ENCODE data around the gene PRC1. TPM values are rescaled to one million over a fixed set of nuclear protein-coding genes. Genes with fewer than 3 reads are reported as not detected.

The PRC1 gene, protein sequence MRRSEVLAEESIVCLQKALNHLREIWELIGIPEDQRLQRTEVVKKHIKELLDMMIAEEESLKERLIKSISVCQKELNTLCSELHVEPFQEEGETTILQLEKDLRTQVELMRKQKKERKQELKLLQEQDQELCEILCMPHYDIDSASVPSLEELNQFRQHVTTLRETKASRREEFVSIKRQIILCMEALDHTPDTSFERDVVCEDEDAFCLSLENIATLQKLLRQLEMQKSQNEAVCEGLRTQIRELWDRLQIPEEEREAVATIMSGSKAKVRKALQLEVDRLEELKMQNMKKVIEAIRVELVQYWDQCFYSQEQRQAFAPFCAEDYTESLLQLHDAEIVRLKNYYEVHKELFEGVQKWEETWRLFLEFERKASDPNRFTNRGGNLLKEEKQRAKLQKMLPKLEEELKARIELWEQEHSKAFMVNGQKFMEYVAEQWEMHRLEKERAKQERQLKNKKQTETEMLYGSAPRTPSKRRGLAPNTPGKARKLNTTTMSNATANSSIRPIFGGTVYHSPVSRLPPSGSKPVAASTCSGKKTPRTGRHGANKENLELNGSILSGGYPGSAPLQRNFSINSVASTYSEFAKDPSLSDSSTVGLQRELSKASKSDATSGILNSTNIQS
- 75.8 TPM for total RNA-seq
- polyA plus RNA-seq = 8.3 TPM

DNA sequence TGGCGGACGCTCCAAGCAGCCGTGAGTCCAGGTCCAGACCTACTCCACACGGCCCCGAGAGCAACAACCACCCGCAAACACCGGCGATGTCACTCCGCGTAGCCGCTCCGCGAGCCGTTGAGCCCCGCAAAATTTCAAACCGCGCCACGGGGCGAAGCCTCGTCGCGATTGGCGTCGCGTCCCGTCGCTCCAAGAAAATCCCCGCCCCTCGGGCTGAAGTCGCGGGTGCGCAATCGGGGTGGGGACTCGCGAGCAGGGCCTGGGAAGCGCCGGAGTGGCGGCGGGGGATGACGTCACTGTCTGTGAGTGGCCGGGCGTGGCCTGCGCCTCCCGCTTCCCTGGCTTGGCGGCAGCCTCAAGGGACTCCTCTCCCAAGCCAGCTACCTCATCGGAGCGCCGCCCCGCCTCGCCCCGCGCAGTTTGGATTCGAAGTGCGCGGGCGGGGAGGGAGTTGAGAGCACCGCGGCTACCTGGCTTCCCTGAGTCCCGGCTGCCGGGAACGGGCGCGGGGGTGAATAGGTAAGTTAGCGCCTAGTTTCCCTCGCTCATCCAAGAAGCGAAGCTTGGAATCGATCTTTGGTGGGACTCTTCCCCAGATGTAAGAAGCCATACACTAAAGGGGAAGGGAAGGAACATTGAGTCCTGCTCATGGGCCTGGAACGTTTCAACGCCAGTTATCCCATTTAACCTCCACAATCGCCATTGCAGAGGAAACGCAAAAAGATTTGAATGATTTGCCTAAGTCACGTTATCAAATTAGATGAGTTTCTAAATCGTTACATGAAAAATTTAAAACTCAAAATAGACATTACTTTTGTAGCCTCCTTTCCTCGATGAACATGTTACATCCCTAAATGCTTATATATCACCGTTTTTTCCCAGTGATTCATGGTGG is at the start of gene PRC1:
Gene PRC1 (minus strand): TSS at position 119 of the 895 bp plus-strand sequence. CDS start 118 bp downstream, at position 1.
- WGBS = under 1% methylated on average over 75 of the region's 75 CpGs
- H3K4me1 ChIP-seq (ENCODE audit: insufficient read depth) = no peaks in the 10 kb centered on the region
- DNase-seq (ENCODE audit: extremely low spot score) = peak; percentile 92

DNA sequence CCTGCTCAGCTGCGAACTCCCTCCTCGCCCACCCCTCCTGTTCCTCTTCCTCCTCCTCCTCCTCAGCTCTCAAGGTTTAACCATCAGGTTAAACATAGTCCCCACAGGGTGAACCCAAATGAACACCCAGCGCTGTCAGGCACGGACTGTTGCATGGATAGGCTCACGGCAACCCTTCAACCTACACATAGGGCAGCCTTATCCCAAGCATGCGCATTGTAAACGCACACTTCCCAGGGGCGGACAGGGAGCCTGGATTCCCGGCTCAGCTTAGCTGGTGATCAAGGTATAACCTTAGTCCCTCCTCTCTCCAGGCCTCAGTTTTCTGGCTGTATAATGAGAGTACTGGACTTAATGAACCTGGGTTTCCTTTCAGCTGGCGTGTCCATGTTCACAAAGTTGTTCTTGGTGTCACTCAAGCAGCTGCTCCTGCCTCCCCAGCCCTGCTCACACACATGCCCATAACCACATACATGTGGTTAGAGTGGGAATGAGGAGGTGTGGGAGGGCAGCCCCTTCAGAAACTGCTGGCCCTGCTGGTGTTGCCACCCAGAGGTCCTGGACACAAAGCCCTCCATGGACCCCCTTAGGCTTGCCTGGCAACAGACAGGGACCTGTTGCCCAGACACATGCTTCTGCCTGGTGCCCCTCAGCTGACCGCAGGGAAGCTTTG is 49.0 kb upstream of the PRC1 start:
- Histone ChIP-seq H3K27ac (ENCODE audit: low read depth) (no peak overlapping the region), H3K4me1 (ENCODE audit: insufficient read depth) (no peaks in the 10 kb centered on the region), H3K4me3 (ENCODE audit: low read depth, low read length) (no peak overlapping the region), H3K36me3 (ENCODE audit: insufficient read depth) (no peaks in the 10 kb centered on the region)
- DNase-seq (ENCODE audit: extremely low spot score) = no peak
- WGBS = 83% methylated on average over 11 of the region's 11 CpGs

More for the DNA sequence above, at the start of gene PRC1:
- H3K27ac ChIP-seq (ENCODE audit: low read depth) = peak within 1 kb of the TSS; percentile 91
- H3K36me3 ChIP-seq (ENCODE audit: insufficient read depth) = no peaks in the 10 kb centered on the region
- H3K4me3 ChIP-seq (ENCODE audit: low read depth, low read length) = peak within 1 kb of the TSS; percentile 83

DNA sequence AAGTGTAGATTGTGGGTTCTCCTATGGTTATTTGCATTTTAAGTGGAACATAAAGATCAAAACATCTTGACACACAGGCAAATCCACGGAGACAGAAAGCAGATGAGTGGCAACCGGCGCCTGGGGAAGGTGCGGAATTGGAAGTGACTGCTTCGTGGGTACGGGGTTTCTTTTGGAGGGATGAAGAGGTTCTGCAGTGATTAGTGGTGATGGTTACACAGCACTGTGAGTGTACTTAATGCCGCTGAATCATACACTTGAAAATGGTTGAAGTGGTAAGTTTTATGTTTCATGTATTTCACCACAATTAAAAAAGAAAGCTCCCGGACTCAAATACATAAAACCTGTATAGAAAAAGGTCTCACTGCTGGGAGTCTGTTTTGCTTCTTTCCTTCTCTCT is 46.5 kb upstream of the PRC1 start:
- Histone ChIP-seq H3K27ac (ENCODE audit: low read depth) (no peak overlapping the region), H3K4me3 (ENCODE audit: low read depth, low read length) (no peak overlapping the region), H3K4me1 (ENCODE audit: insufficient read depth) (no peaks in the 10 kb centered on the region), H3K36me3 (ENCODE audit: insufficient read depth) (no peaks in the 10 kb centered on the region)
- WGBS = 75% methylated on average over 8 of the region's 8 CpGs
- no peak for DNase-seq (ENCODE audit: extremely low spot score)

DNA sequence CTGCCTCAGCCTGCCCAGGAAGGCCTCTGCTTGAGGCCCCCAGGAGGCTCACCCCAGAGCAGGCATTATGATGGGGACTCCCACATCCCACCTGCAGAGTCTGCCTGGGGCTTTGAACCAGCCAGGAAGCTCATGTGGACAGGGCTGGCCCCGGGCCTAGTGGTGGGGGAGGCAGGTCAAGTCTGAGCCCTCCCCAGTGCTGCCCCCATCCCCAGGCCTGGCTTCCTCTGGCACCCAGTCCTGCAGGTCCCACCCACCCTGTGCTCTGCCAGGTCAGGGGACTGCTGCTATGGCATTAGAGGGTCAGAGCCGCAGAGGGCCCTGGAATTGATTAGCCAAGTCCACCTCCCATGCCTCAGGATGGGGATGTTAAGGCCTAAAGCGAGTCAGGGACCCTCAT is 45.7 kb upstream of the PRC1 start:
- no peaks in the 10 kb centered on the region for H3K36me3 ChIP-seq (ENCODE audit: insufficient read depth)
- no peaks in the 10 kb centered on the region for H3K4me1 ChIP-seq (ENCODE audit: insufficient read depth)
- WGBS = 76% methylated on average over 3 of the region's 3 CpGs
- H3K27ac ChIP-seq (ENCODE audit: low read depth) = no peak overlapping the region
- H3K4me3 ChIP-seq (ENCODE audit: low read depth, low read length) = no peak overlapping the region
- no peak for DNase-seq (ENCODE audit: extremely low spot score)

DNA sequence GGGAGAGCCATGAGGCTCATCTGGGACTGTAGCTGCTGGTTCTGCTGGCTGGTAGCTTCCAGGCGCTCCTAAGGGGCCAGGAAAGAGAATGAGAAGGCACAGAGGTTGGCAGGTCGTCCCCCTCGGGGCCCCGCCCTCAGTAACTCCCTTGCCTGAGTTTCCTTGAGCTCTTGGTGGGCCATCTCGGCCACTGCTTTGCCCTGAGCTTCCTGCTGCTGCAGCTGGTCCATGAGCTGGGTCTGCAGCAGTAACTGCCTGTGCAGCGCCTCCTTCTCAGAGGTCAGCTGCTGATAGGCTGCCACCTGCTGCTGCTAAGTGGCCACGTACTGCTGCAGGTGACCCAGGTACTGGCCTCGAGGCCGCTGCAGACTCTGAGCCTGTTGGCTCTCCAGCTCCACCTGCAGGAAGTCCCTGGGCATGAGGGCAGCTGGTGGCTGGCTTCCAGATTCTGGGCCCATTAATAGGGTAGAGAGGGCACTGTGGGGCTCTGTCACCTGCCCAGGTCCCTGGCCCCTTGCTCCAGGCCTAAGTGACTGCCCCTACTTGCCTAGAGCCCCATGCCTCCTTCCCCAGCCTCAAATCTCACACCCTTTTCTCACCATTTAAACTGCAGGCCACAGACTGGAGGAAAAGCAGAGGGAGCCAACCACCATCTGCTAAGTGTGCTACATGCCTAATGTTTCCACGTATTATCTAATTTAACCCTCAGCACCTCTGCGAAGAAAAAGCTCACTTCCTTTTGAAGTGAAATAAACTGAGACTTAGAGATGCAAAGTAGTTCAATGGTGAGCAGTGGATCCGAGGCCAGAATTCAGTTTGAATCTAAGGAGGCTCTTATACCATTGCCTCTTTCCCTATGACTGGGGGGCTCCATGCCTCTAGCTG is 38.8 kb upstream of the PRC1 start:
- no peak overlapping the region for H3K4me3 ChIP-seq (ENCODE audit: low read depth, low read length)
- H3K27ac ChIP-seq (ENCODE audit: low read depth) = no peak overlapping the region
- H3K4me1 ChIP-seq (ENCODE audit: insufficient read depth) = no peaks in the 10 kb centered on the region
- H3K36me3 ChIP-seq (ENCODE audit: insufficient read depth) = no peaks in the 10 kb centered on the region
- 38% methylated on average over 12 of the region's 12 CpGs for WGBS
- DNase-seq (ENCODE audit: extremely low spot score) = no peak

DNA sequence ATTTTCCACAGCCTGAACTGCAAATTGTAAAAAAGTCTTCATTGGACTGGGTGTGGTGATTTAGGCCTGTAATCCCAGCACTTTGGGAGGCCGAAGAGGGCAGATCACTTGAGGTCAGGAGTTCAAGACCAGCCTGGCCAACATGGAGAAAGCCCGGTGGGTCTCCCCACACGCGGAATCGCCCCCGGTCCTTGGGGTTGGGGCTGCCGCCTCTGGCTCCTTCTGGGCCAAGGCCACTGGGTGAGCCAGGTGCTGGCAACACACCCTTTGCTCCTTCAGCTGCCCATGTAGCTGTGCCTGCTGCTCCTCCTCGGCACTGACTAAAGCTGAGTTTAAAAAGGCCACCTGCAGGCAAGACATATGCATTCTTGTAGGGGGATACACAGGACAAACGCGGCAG is 37.5 kb upstream of the PRC1 start:
- Histone ChIP-seq H3K36me3 (ENCODE audit: insufficient read depth) (no peaks in the 10 kb centered on the region), H3K4me1 (ENCODE audit: insufficient read depth) (no peaks in the 10 kb centered on the region), H3K27ac (ENCODE audit: low read depth) (no peak overlapping the region), H3K4me3 (ENCODE audit: low read depth, low read length) (no peak overlapping the region)
- no peak for DNase-seq (ENCODE audit: extremely low spot score)
- 74% methylated on average over 10 of the region's 10 CpGs for WGBS

DNA sequence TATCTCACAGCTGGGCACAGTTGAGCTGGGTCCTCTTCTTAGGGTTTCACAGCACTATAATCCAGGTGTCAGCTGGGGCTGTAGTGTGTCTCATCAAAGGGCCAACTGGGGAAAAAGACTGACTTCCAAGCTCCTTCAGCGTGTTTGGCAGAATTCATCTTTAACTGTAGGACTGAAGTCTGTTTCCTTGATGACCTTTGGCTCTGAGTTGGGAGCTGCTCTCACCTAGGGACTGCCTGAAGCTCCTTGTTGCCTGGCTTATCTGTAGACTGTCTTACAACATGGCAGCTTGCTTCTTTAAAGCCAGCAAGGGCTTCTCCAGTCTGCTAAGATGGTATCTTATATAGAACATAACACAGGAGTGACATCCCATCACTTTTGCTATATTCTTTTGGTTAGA is 33.3 kb upstream of the PRC1 start:
- Histone ChIP-seq H3K4me1 (ENCODE audit: insufficient read depth) (no peaks in the 10 kb centered on the region), H3K36me3 (ENCODE audit: insufficient read depth) (no peaks in the 10 kb centered on the region), H3K4me3 (ENCODE audit: low read depth, low read length) (no peak overlapping the region), H3K27ac (ENCODE audit: low read depth) (no peak overlapping the region)
- no peak for DNase-seq (ENCODE audit: extremely low spot score)
- WGBS = 65% methylated on average over 1 of the region's 1 CpG

DNA sequence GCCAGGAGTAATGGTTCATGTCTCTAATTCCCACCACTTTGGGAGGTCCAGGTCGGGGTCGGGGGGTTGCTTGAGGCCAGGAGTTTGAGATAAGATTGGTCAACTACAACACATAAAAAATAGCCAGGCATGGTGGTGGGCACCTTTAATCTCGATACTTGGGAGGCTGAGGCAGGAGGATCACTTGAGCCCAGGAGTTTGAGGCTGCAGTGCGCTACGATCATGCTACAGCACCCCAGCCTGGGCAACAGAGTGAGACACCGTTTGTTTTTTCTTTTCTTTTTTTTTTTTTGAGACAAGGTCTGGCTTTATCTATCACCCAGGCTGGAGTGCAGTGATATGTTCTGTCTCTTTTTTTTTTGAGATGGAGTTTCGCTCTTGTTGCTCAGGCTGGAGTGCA is 29.4 kb upstream of the PRC1 start:
- no peaks in the 10 kb centered on the region for H3K36me3 ChIP-seq (ENCODE audit: insufficient read depth)
- no peak for DNase-seq (ENCODE audit: extremely low spot score)
- H3K4me3 ChIP-seq (ENCODE audit: low read depth, low read length) = no peak overlapping the region
- no peak overlapping the region for H3K27ac ChIP-seq (ENCODE audit: low read depth)
- no peaks in the 10 kb centered on the region for H3K4me1 ChIP-seq (ENCODE audit: insufficient read depth)
- 88% methylated on average over 7 of the region's 7 CpGs for WGBS

DNA sequence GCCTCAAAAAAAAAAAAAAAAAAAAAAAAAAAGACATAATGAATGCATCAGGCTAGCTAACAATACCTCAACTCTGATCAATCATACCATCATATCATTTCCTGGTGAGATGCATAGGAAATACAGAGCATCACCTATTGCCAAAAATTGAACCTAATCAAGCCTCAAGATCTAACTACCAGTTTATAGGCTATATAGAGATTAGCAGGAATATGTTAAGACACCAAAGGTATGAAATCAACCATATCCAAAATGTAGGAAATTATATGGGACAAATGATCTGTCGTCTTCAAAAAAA is 28.4 kb upstream of the PRC1 start:
- Histone ChIP-seq H3K4me1 (ENCODE audit: insufficient read depth) (no peaks in the 10 kb centered on the region), H3K27ac (ENCODE audit: low read depth) (peak overlapping the region; percentile 59), H3K4me3 (ENCODE audit: low read depth, low read length) (peak overlapping the region; percentile 89), H3K36me3 (ENCODE audit: insufficient read depth) (no peaks in the 10 kb centered on the region)
- 28% methylated on average over 1 of the region's 1 CpG for WGBS
- DNase-seq (ENCODE audit: extremely low spot score) = no peak

DNA sequence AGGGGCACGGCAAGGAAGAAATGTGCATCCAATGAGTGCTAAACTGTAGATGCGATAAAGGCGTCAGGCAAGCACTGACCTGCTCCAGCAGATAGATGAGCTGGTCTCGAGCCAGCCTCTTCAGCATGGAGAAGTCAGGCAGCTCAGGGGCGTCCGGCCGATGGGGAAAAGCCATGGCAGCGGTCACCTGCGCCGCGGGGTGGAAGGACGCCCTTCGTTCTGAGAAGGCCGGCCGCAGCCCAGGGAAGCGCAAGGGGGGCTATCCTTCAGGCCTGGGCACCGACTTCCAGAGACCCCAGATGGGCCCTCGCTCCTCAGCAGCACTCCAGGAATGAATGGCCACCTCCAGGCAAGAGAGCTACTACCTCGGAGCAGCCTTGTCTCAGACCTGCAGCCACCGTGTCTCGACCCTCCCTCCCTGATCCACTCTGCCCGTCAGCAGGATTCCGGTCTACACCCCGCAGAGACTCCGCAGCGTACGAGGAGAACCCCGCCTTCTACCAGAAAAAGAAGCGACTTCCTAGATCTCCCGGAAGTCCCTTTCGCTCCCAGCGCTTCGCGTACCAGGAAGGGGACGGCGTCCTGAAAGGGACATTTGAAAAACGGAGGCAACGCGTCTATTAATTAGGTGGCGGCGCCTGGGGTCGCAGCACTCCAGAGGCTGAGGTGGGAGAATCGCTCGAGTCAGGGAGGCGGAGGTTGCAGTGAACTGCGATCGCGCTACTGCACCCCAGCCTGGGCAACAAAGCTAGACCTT is 27.9 kb upstream of the PRC1 start, which contains the start of gene VPS33B:
Gene VPS33B (minus strand): TSS at position 520 of the 757 bp plus-strand sequence. CDS start 345 bp downstream, at position 175.
- peak within 1 kb of the TSS; percentile 59 for H3K27ac ChIP-seq (ENCODE audit: low read depth)
- H3K36me3 ChIP-seq (ENCODE audit: insufficient read depth) = no peaks in the 10 kb centered on the region
- under 1% methylated on average over 48 of the region's 48 CpGs for WGBS
- DNase-seq (ENCODE audit: extremely low spot score) = peak; percentile 82
- no peaks in the 10 kb centered on the region for H3K4me1 ChIP-seq (ENCODE audit: insufficient read depth)
- peak within 1 kb of the TSS; percentile 89 for H3K4me3 ChIP-seq (ENCODE audit: low read depth, low read length)

DNA sequence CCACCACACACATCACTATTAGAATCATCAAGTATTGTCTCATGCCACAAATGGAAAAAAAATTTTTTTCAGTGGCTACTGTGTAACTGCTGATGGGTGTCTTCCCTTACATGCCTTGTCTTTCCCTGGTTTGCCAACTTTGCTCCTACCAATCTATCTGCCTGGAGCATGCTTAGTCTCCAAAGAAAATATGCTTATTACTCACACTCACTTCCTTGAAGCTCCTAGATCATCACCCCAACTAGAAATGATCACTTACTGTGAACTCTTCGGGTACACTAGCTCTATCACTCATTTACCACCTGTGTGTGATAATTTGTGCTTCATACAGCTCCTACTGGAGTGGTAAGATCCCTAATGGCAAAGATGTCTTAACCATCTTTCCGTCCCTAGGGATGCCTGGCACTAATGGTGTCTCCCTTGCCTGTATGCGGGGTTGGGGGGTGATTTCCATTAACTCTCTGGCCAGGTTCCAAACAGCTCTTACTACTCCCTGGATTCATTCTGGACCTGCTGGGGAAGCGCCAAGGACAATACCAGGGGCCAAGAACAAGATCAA is 27.3 kb upstream of the PRC1 start:
- WGBS = 11% methylated on average over 4 of the region's 4 CpGs
- Histone ChIP-seq H3K4me1 (ENCODE audit: insufficient read depth) (no peaks in the 10 kb centered on the region), H3K27ac (ENCODE audit: low read depth) (no peak overlapping the region), H3K36me3 (ENCODE audit: insufficient read depth) (no peaks in the 10 kb centered on the region), H3K4me3 (ENCODE audit: low read depth, low read length) (peak overlapping the region; percentile 89)
- no peak for DNase-seq (ENCODE audit: extremely low spot score)

DNA sequence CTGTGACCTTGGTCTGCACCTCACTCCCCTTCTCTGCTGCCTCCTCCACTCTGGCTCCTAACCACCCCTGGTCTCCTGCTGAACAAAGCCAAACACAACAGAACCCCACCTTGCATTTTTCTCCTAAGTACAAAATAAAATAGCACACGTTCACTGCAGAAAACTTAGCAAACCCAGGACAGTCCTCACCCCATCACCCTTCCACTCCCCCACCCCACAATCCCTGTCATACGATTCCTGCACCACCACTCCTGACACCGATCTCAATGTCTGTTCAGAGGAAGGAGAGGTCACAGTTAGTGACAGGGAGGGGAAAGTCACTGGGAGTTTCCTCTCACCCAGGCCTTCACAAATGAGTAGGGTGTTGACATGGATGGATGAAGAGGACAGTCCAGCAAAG is 23.8 kb upstream of the PRC1 start:
- DNase-seq (ENCODE audit: extremely low spot score) = no peak

More for the DNA sequence above, 23.8 kb upstream of the PRC1 start:
- Histone ChIP-seq H3K36me3 (ENCODE audit: insufficient read depth) (no peaks in the 10 kb centered on the region), H3K4me3 (ENCODE audit: low read depth, low read length) (no peak overlapping the region), H3K27ac (ENCODE audit: low read depth) (no peak overlapping the region), H3K4me1 (ENCODE audit: insufficient read depth) (no peaks in the 10 kb centered on the region)
- 66% methylated on average over 3 of the region's 3 CpGs for WGBS

All from urinary bladder (tissue), 4 donors.